Esophagus squamous epithelium (tissue), 5 donors: ENCODE data around the gene RBM12. TPM values are rescaled to one million over a fixed set of nuclear protein-coding genes. Genes with fewer than 3 reads are reported as not detected.

ENCODE experiments used
- DNase-seq: peaks from one replicate; lab custom pipeline; 2025; lab: John Stamatoyannopoulos, UW
- H3K27ac ChIP-seq, 4 donors: fragments of 200-600 bp; sonication (generic); one replicate each; pipeline ENCODE4 v1.5.1; 2016 to 2019; ENCODE audit warnings: mild to moderate bottlenecking in 1 of 4
- H3K27me3 ChIP-seq, 4 donors: fragments of 200-600 bp; sonication (generic); 1 replicate in 3 of 4; 2 replicates in 1 of 4; pipeline versions ENCODE4 v1.5.1 to v1.6.0; 2017 to 2021; ENCODE audit warnings: antibody characterized with exemption in 1 of 4
- H3K36me3 ChIP-seq, 3 donors: fragments of 200-600 bp; sonication (generic); one replicate each; pipeline ENCODE4 v1.5.1; 2016 to 2019
- H3K4me1 ChIP-seq, 3 donors: fragments of 200-600 bp; sonication (generic); one replicate each; pipeline ENCODE4 v1.5.1; 2017 to 2019
- H3K4me3 ChIP-seq, 4 donors: fragments of 200-600 bp; sonication (generic); 1 replicate in 3 of 4; 2 replicates in 1 of 4; pipeline ENCODE4 v1.5.1; 2016 to 2019; ENCODE audit warnings: mild to moderate bottlenecking in 2 of 4, moderate library complexity in 1 of 4
- H3K9me3 ChIP-seq, 3 donors: fragments of 200-600 bp; sonication (generic); one replicate each; pipeline ENCODE4 v1.5.1; 2016 to 2019
- CTCF ChIP-seq, 6 experiments: fragments of 450-650 bp in 4 of 6; fragments of 200-600 bp in 2 of 6; sonication (generic) in 2 of 6; IDR thresholded peaks; one replicate each; pipeline ENCODE4 v1.5.1; 2016 to 2019; ENCODE audit warnings: antibody characterized with exemption in 6 of 6, mild to moderate bottlenecking in 4 of 6, moderate library complexity in 4 of 6
- POLR2A ChIP-seq, 4 donors: fragments of 450-650 bp; IDR thresholded peaks; one replicate each; pipeline ENCODE4 v1.6.1; 2017; ENCODE audit warnings: antibody characterized with exemption in 4 of 4, mild to moderate bottlenecking in 4 of 4, moderate library complexity in 3 of 4
- WGBS, 2 donors: methylation state at CpG; one replicate each; pipeline ENCODE4 v1.1.5; 2018; 5-methylcytosine and 5-hydroxymethylcytosine counted together
- intact Hi-C: fragments of 100-400 bp; cut with DNase I; formaldehyde crosslinking; loops from one replicate; pipeline ENCODE4 v1.15.0; 2022
- total RNA-seq, 4 donors: library from RNA; depleted of rRNA; stranded (reverse); fragments of >200 nt; gene quantifications; one replicate each; pipeline ENCODE4 v1.1.0, GENCODE V29; 2016
- donor health status: DM: yes; HTN: yes; CAD: no.

RBM12 gene
- total RNA-seq, 4 donors from 2014 or later: 14.2 to 35.5 (median 30.0) TPM

- no peaks in the 10 kb centered on the region for H3K4me1 ChIP-seq
- WGBS, 2 donors: 94 to 95% methylated on average over 1 of the region's 1 CpG
- H3K27ac ChIP-seq: no peak overlapping the region
- no peaks in the 10 kb centered on the region for H3K9me3 ChIP-seq
- H3K36me3 ChIP-seq: peaks cover 0 to 92% (median 0%) of the 10 kb centered on the region in 3 donors
- H3K4me3 ChIP-seq: no peak overlapping the region
- no peaks in the 10 kb centered on the region for H3K27me3 ChIP-seq
- DNase-seq: no peak
- TF ChIP-seq POLR2A (IDR thresholded peaks at IDR 0.05): no peak
- no peak for TF ChIP-seq CTCF (IDR thresholded peaks at IDR 0.05)
- intact Hi-C loops: no loop called here
These were observed 17.3 kb upstream of the RBM12 start for GRCh38 chr20:35681960-35682359.

- H3K4me1 ChIP-seq: no peaks in the 10 kb centered on the region
- no peak for DNase-seq
- no peaks in the 10 kb centered on the region for H3K9me3 ChIP-seq
- no peak overlapping the region for H3K27ac ChIP-seq
- H3K4me3 ChIP-seq: no peak overlapping the region
- intact Hi-C loops: no loop called here
- TF ChIP-seq CTCF (IDR thresholded peaks at IDR 0.05) (no peak), POLR2A (IDR thresholded peaks at IDR 0.05) (no peak)
- WGBS, 2 donors: 75 to 76% methylated on average over 4 of the region's 4 CpGs
- H3K27me3 ChIP-seq: no peaks in the 10 kb centered on the region
- H3K36me3 ChIP-seq: peaks cover 0 to 91% (median 0%) of the 10 kb centered on the region in 3 donors
These were observed 15.9 kb upstream of the RBM12 start for GRCh38 chr20:35680452-35681183.

GRCh38 chr20:35674921-35675320, 10.2 kb upstream of the RBM12 start:
- no peak overlapping the region for H3K4me3 ChIP-seq
- H3K36me3 ChIP-seq: peaks cover 0 to 99% (median 7%) of the 10 kb centered on the region in 3 donors
- H3K4me1 ChIP-seq: no peaks in the 10 kb centered on the region
- no peaks in the 10 kb centered on the region for H3K9me3 ChIP-seq
- H3K27me3 ChIP-seq: no peaks in the 10 kb centered on the region
- no peak overlapping the region for H3K27ac ChIP-seq
- 98% methylated on average over 6 of the region's 8 CpGs; no CpG with 5 or more reads in 1 of the 2 donors for WGBS, 2 donors
- intact Hi-C loops: no loop called here
- DNase-seq: no peak
- TF ChIP-seq POLR2A (IDR thresholded peaks at IDR 0.05) (no peak), CTCF (IDR thresholded peaks at IDR 0.05) (no peak)

GRCh38 chr20:35673884-35674283, 9.2 kb upstream of the RBM12 start:
- H3K4me1 ChIP-seq: no peaks in the 10 kb centered on the region
- H3K27ac ChIP-seq: no peak overlapping the region
- DNase-seq: no peak
- H3K27me3 ChIP-seq: no peaks in the 10 kb centered on the region
- H3K9me3 ChIP-seq: no peaks in the 10 kb centered on the region
- 91 to 100% methylated on average over 3 to 4 of the region's 4 CpGs for WGBS, 2 donors
- H3K4me3 ChIP-seq: no peak overlapping the region
- H3K36me3 ChIP-seq: peaks cover 0 to 99% (median 7%) of the 10 kb centered on the region in 3 donors
- intact Hi-C loops: no loop called here
- TF ChIP-seq CTCF (IDR thresholded peaks at IDR 0.05): no peak
- no peak for TF ChIP-seq POLR2A (IDR thresholded peaks at IDR 0.05)

- Histone ChIP-seq H3K36me3 (peaks cover 0 to 65% (median 7%) of the 10 kb centered on the region in 3 donors), H3K4me3 (no peak overlapping the region), H3K27ac (no peak overlapping the region), H3K27me3 (no peaks in the 10 kb centered on the region), H3K9me3 (no peaks in the 10 kb centered on the region), H3K4me1 (peaks cover 0 to 3% (median 0%) of the 10 kb centered on the region in 3 donors)
- intact Hi-C loops: no loop called here
- WGBS, 2 donors: 73 to 75% methylated on average over 1 of the region's 1 CpG
- no peak for DNase-seq
- TF ChIP-seq CTCF (IDR thresholded peaks at IDR 0.05) (no peak), POLR2A (IDR thresholded peaks at IDR 0.05) (no peak)
These were observed 5.0 kb upstream of the RBM12 start for GRCh38 chr20:35669681-35670080.
